ENCODE data around the gene PLXNA1. TPM values are rescaled to one million over a fixed set of nuclear protein-coding genes. Genes with fewer than 3 reads are reported as not detected.

Gene PLXNA1
- polyA plus RNA-seq, 1 donor from 2014 or later, result 0.13 TPM

GRCh38 chr3:126945891-126946290, 37.0 kb upstream of the PLXNA1 start:
- Mint-ChIP-seq H3K27ac (no peak overlapping the region), H3K27me3 (peaks cover 19% of the 10 kb centered on the region), H3K4me3 (no peak overlapping the region), H3K36me3 (peaks cover 12% of the 10 kb centered on the region), H3K4me1 (peaks cover 0 to 18% (median 11%) of the 10 kb centered on the region in 3 donors), H3K9me3 (no peaks in the 10 kb centered on the region)

- peaks cover 0 to 18% (median 11%) of the 10 kb centered on the region in 3 donors for H3K4me1 Mint-ChIP-seq
- H3K36me3 Mint-ChIP-seq, result peaks cover 12% of the 10 kb centered on the region
- no peak overlapping the region for H3K4me3 Mint-ChIP-seq
- no peaks in the 10 kb centered on the region for H3K9me3 Mint-ChIP-seq
- H3K27me3 Mint-ChIP-seq, result peaks cover 19% of the 10 kb centered on the region
- no peak overlapping the region for H3K27ac Mint-ChIP-seq
Measured at GRCh38 chr3:126946405-126946804, 36.5 kb upstream of the PLXNA1 start.

DNA sequence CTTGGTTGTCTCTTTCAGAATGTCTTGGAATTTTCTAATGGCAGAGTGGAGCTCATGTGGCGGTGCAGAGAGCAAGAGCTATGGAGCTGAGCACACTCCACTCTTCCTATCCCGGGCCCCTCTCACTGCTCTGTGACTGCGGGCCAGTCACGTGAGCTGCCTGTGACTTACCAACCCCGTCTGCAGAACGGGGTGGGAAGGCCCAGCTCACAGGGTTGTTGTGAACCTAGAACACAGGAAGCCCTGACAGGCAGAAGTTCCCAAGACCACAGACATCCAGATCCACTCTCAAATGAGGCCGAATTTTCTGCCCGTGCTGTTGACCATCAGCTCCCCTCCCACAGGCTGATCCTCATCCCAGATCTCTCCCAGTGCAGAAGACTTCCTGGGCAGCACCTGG, 35.5 kb upstream of the PLXNA1 start:
- Mint-ChIP-seq H3K36me3 (peaks cover 12% of the 10 kb centered on the region), H3K9me3 (no peaks in the 10 kb centered on the region), H3K4me3 (peak overlapping the region in 1 of 4 donors; percentile 61), H3K27me3 (peaks cover 16% of the 10 kb centered on the region), H3K4me1 (peaks cover 0 to 18% (median 11%) of the 10 kb centered on the region in 3 donors), H3K27ac (peak overlapping the region in 1 of 3 donors; percentile 44)

- Mint-ChIP-seq H3K4me3 (no peak overlapping the region), H3K27ac (no peak overlapping the region), H3K36me3 (peaks cover 12% of the 10 kb centered on the region)
Measured at GRCh38 chr3:126948980-126949535, 33.9 kb upstream of the PLXNA1 start.

GRCh38 chr3:126951561-126951960, 31.4 kb upstream of the PLXNA1 start:
- Mint-ChIP-seq H3K4me3 (no peak overlapping the region), H3K27ac (no peak overlapping the region), H3K27me3 (peaks cover 8% of the 10 kb centered on the region), H3K4me1 (peaks cover 5 to 29% (median 24%) of the 10 kb centered on the region in 3 donors), H3K9me3 (no peaks in the 10 kb centered on the region), H3K36me3 (peaks cover 14% of the 10 kb centered on the region)

More at GRCh38 chr3:126948980-126949535, 33.9 kb upstream of the PLXNA1 start:
- peaks cover 2 to 18% (median 14%) of the 10 kb centered on the region in 3 donors for H3K4me1 Mint-ChIP-seq
- peaks cover 10% of the 10 kb centered on the region for H3K27me3 Mint-ChIP-seq
- H3K9me3 Mint-ChIP-seq, result no peaks in the 10 kb centered on the region

- peaks cover 11% of the 10 kb centered on the region for H3K36me3 Mint-ChIP-seq
- no peak overlapping the region for H3K4me3 Mint-ChIP-seq
- H3K9me3 Mint-ChIP-seq, result no peaks in the 10 kb centered on the region
- no peak overlapping the region for H3K27ac Mint-ChIP-seq
- H3K4me1 Mint-ChIP-seq, result peaks cover 5 to 26% (median 23%) of the 10 kb centered on the region in 3 donors
- H3K27me3 Mint-ChIP-seq, result peaks cover 8% of the 10 kb centered on the region
Measured at GRCh38 chr3:126952261-126952982, 30.5 kb upstream of the PLXNA1 start.

GRCh38 chr3:126952983-126953660, 29.8 kb upstream of the PLXNA1 start:
- H3K4me1 Mint-ChIP-seq, result peaks cover 5 to 26% (median 21%) of the 10 kb centered on the region in 3 donors
- peak overlapping the region in 2 of 3 donors; percentile 26 to 83 for H3K27ac Mint-ChIP-seq
- H3K36me3 Mint-ChIP-seq, result peaks cover 9% of the 10 kb centered on the region
- no peak overlapping the region for H3K4me3 Mint-ChIP-seq
- no peaks in the 10 kb centered on the region for H3K9me3 Mint-ChIP-seq
- peaks cover 8% of the 10 kb centered on the region for H3K27me3 Mint-ChIP-seq

DNA sequence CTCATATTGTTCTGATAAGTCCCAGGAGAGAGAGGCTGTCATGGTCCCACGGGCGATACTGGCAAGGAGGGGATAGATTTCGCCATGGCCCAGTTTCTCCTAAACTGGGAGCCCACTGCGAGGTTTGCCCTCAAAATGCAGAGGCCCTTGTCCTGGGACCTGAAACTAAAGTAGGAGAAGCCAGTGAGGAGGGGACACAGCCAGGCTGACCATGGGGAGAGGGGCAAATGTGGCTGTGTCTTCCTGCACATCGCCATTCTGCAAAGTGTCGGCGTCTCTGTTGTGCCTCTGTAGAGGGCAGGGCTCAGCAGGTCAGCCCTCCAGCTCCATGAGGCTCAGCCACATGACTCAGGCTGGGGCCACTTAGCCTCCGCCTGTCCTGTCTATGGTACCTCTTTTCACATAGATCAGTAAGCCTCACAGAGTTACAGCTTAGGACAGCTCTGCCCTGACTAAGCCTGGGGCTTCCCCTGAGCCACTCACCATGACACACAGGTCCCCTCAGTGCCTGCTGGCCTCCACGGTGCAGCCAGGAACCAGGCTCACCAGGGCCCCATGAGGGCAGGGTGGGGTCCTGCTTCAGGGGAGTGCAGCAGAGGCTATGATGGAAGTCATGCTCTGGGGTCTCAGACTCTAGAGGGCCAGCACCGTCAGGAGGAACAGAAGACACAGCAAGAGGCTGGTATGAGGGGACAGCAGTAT, 28.6 kb upstream of the PLXNA1 start:
- Mint-ChIP-seq H3K36me3 (peaks cover 10% of the 10 kb centered on the region), H3K27ac (peak overlapping the region; percentile 45 to 86 (median 83)), H3K4me3 (peak overlapping the region in 2 of 4 donors; percentile 15 to 25), H3K4me1 (peaks cover 8 to 24% (median 17%) of the 10 kb centered on the region in 3 donors), H3K9me3 (no peaks in the 10 kb centered on the region), H3K27me3 (peaks cover 3% of the 10 kb centered on the region)

- Mint-ChIP-seq H3K9me3 (no peaks in the 10 kb centered on the region), H3K27me3 (peaks cover 3% of the 10 kb centered on the region), H3K4me3 (peak overlapping the region in 2 of 4 donors; percentile 25 to 30), H3K27ac (peak overlapping the region; percentile 45 to 86 (median 83)), H3K4me1 (peaks cover 8 to 24% (median 19%) of the 10 kb centered on the region in 3 donors), H3K36me3 (peaks cover 10% of the 10 kb centered on the region)
Measured at GRCh38 chr3:126955004-126955790, 27.7 kb upstream of the PLXNA1 start.

GRCh38 chr3:126956361-126956760, 26.6 kb upstream of the PLXNA1 start:
- no peaks in the 10 kb centered on the region for H3K9me3 Mint-ChIP-seq
- no peak overlapping the region for H3K4me3 Mint-ChIP-seq
- peaks cover 10% of the 10 kb centered on the region for H3K36me3 Mint-ChIP-seq
- peaks cover 6% of the 10 kb centered on the region for H3K27me3 Mint-ChIP-seq
- H3K27ac Mint-ChIP-seq, result peak overlapping the region in 2 of 3 donors; percentile 66 to 83
- H3K4me1 Mint-ChIP-seq, result peaks cover 10 to 27% (median 26%) of the 10 kb centered on the region in 3 donors

DNA sequence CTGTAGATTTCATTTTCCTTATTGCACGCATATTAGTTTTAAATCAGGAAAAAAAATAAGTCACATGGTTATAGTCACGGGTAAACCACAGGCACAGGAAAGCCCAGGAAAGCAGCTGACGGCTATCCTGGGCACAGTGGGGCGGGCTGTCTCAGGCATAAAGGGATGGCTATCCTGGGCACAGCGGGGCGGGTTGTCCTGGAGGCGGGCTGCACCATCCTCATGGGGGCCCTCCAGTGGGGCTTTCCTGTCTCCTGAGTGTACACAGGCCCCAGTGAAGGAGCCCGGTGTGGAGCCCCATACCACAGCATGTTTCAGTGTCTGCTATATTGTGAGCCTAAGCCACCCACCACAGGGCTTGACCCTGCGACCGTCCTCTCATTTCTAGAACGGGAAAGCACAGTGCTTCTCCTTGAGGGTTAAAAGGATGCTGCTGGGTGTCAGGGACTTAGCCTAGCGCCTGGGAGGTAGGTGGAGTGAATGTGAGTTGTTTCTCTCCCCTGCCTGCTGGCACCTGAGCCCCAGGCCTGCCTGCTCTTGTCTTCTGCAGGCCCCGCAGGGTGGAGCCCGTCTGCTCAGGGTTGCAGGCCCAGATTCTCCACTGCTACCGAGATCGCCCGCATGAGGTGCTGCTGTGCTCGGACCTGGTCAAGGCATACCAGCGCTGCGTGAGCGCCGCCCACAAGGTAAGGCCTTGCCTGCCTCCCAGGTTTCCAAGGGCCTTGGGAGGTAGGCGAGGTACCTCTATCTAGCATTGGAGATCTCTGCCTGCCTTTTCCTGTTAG, 25.9 kb upstream of the PLXNA1 start:
- no peak overlapping the region for H3K27ac Mint-ChIP-seq
- H3K4me3 Mint-ChIP-seq, result peak overlapping the region in 1 of 4 donors; percentile 54
- H3K9me3 Mint-ChIP-seq, result no peaks in the 10 kb centered on the region
- H3K4me1 Mint-ChIP-seq, result peaks cover 10 to 27% (median 26%) of the 10 kb centered on the region in 3 donors
- H3K36me3 Mint-ChIP-seq, result peaks cover 10% of the 10 kb centered on the region
- peaks cover 6% of the 10 kb centered on the region for H3K27me3 Mint-ChIP-seq

DNA sequence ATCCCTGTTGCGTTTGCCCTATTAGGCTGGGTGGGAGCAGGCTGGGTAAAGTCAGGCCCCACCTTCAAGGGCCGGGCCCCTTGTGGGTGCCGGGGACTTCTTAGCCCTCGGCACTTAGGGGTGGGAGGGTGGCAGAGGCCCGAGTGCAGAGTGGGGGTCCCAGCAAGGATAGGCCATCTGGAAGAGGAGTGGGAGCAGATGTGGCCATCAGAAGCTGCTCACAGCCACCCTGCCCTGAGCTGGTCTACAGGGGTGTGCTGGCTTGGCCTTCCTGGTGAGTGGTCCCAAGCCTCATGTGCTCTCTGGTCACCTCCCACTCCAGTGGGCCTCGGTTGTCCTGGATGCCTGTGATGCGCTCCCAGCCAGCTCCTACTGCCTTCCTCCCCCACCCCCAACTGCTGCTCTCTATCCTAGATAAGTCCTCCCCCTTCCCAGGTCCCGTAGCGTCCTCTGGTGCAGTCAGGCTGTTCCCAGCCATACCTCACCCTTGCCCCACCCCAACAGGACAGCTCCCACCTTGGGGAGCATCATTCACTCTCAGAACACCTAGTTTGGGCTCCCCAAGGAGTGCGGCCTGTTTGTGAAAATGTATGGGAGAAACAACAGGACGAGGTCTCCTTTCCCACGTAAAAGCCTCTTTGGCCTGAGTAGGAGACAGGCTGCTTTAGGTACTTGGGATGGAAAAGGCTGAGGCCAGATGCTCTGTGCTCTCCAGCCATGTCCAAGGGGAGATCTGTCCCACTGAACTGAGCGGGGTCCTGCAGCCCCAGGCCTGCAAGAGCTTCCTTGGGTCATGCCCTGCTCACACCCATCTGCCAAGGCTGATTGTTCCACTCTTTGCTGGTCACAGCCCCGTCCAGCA, 24.9 kb upstream of the PLXNA1 start:
- Mint-ChIP-seq H3K36me3 (peaks cover 10% of the 10 kb centered on the region), H3K27ac (no peak overlapping the region), H3K9me3 (no peaks in the 10 kb centered on the region), H3K4me1 (peaks cover 12 to 27% (median 26%) of the 10 kb centered on the region in 3 donors), H3K4me3 (no peak overlapping the region), H3K27me3 (peaks cover 6% of the 10 kb centered on the region)

GRCh38 chr3:126958638-126959085, 24.3 kb upstream of the PLXNA1 start:
- H3K27ac Mint-ChIP-seq, result peak overlapping the region in 1 of 3 donors; percentile 41
- peaks cover 7% of the 10 kb centered on the region for H3K36me3 Mint-ChIP-seq
- peaks cover 9% of the 10 kb centered on the region for H3K27me3 Mint-ChIP-seq
- no peaks in the 10 kb centered on the region for H3K9me3 Mint-ChIP-seq
- H3K4me3 Mint-ChIP-seq, result no peak overlapping the region
- peaks cover 12 to 24% (median 24%) of the 10 kb centered on the region in 3 donors for H3K4me1 Mint-ChIP-seq

Measured in IgD-negative memory B cell (primary cell).